ENCODE data around the gene ADH5.

The ADH5 gene

DNA sequence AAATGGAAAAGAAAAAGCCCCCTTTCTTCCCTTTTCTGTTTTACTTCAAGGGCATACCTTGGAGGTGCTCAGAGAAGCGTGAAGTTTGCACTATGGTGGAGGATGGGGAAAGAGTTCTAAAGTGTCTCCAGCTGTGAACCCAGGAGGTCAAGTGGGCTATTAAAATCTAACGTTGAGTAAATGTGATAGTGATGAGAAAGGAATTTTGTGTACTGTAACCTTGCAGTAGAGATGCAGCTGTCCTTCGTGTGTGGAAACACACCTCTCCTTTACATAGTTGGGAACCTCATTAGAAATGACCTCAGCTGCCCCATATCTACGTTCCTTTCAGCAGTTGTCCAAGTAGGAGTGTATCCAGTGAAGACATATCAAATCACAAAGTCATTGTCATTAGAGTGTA is 26.5 kb downstream of the ADH5 start:
- Histone ChIP-seq H3K4me1 (ENCODE audit: control insufficient read depth, insufficient read depth, low read length) (peaks cover 25% of the 10 kb centered on the region), H3K27me3 (replicated peaks; ENCODE audit: control insufficient read depth, insufficient read depth, low read length) (no peaks in the 10 kb centered on the region), H3K9me3 (ENCODE audit: control insufficient read depth, low read length) (no peaks in the 10 kb centered on the region), H3K9ac (ENCODE audit: low read length) (no peak overlapping the region), H3K36me3 (ENCODE audit: control insufficient read depth, insufficient read depth, low read length, severe bottlenecking) (peaks cover 39% of the 10 kb centered on the region), H3K4me3 (ENCODE audit: low read length) (no peak overlapping the region)
- no peak for DNase-seq (ENCODE audit: low read depth)

DNA sequence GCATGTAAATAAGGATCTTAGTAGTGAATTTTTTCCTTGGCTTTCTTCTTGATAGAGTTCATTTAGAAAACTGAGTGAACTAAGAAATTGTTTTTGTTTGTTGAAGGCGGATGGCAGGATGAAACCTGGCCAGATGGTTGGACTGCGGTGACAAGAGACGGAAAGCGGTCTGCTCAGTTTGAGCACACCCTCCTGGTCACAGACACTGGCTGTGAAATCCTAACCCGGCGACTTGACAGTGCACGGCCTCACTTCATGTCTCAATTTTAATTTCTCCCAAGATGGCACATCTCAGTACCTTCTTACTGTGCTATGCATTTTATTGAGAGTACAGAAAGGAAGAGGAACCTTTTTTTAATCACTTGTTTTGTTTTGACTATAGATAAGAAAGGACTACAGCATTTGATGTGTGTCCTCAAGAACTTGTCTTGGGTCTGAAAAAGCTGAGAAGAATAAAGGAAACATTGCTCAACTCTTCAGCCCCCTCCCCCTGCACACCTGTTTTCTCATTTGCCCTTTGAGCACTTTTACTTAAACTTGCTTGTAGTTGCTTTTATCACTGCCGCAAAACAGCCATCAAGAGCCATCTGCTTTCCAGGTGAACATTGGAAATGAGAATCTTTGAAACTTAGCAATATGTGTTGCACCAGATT is 27.4 kb downstream of the ADH5 start:
- Histone ChIP-seq H3K4me1 (ENCODE audit: control insufficient read depth, insufficient read depth, low read length) (peaks cover 25% of the 10 kb centered on the region), H3K9me3 (ENCODE audit: control insufficient read depth, low read length) (no peaks in the 10 kb centered on the region), H3K4me3 (ENCODE audit: low read length) (no peak overlapping the region), H3K36me3 (ENCODE audit: control insufficient read depth, insufficient read depth, low read length, severe bottlenecking) (peaks cover 29% of the 10 kb centered on the region), H3K9ac (ENCODE audit: low read length) (no peak overlapping the region), H3K27me3 (replicated peaks; ENCODE audit: control insufficient read depth, insufficient read depth, low read length) (no peaks in the 10 kb centered on the region)
- no peak for DNase-seq (ENCODE audit: low read depth)

DNA sequence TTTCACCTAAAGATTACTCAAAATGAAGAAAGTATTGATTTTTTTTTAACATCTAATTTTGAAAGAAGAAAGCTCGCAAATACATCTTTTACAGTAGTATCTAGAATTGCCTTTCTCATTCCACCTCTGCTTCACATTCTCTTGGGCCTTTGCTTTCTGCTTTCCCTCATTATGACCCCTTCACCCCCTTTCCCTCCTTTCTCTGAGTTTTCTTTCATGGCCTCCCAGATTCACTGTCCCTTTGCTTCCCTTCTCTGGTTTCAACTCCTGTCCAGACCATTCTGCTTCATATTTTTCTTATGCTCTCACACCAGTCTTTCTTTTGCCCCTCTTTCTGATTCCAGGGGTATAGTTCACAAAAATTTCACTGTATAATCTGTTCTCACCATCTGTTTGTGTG is 29.0 kb downstream of the ADH5 start:
- DNase-seq (ENCODE audit: low read depth) = no peak
- peaks cover 29% of the 10 kb centered on the region for H3K4me1 ChIP-seq (ENCODE audit: control insufficient read depth, insufficient read depth, low read length)
- H3K27me3 ChIP-seq (replicated peaks; ENCODE audit: control insufficient read depth, insufficient read depth, low read length) = no peaks in the 10 kb centered on the region
- no peak overlapping the region for H3K9ac ChIP-seq (ENCODE audit: low read length)
- H3K4me3 ChIP-seq (ENCODE audit: low read length) = peak overlapping the region; percentile 6
- peaks cover 27% of the 10 kb centered on the region for H3K36me3 ChIP-seq (ENCODE audit: control insufficient read depth, insufficient read depth, low read length, severe bottlenecking)
- H3K9me3 ChIP-seq (ENCODE audit: control insufficient read depth, low read length) = no peaks in the 10 kb centered on the region

DNA sequence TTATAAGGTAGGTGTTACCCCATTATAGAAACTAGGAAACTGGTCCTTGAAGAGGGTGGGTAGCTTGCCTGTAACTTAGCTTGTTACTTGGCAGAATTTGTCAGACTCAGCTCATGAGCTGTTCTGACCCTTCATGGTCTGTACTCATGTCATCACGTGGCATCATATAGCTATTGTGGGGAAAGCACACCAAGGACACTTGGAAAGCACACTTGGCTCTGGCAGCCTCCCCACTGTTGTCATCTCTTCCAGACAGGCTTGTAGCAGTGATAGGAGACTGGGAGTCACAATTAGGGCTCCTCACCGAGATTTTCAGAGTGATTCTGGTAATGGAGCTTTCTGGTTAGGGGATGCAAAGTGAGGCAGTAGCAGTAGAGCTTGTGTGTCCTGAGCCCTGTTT is 30.4 kb downstream of the ADH5 start:
- no peaks in the 10 kb centered on the region for H3K27me3 ChIP-seq (replicated peaks; ENCODE audit: control insufficient read depth, insufficient read depth, low read length)
- no peak overlapping the region for H3K4me3 ChIP-seq (ENCODE audit: low read length)
- DNase-seq (ENCODE audit: low read depth) = no peak
- H3K36me3 ChIP-seq (ENCODE audit: control insufficient read depth, insufficient read depth, low read length, severe bottlenecking) = peaks cover 27% of the 10 kb centered on the region
- H3K4me1 ChIP-seq (ENCODE audit: control insufficient read depth, insufficient read depth, low read length) = peaks cover 29% of the 10 kb centered on the region
- H3K9me3 ChIP-seq (ENCODE audit: control insufficient read depth, low read length) = no peaks in the 10 kb centered on the region
- H3K9ac ChIP-seq (ENCODE audit: low read length) = no peak overlapping the region

DNA sequence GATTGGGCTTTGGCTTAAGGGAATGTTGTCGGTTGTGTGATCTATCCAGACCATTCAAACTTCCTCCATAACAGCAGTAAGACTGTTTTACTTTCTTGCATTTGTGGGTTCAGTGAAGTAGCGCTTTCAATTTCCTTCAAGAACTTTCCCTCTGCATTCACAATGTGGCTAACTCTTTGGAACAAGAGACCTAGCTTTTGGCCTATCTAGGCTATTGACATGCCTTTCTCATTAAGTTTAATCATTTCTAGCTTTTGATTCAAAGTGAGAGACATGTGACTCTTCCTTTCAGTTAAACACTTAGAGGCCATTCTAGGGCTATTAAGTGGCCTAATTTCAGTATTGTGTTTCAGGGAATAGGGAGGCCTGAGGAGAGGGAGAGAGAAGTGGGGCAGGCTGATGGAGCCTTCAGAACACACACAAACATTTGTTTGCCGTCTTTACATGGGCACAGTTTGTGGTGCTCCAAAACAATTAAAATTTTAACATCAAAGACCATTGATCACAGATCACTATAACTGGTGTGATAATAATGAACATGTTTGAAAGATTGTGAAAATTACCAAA is 34.1 kb downstream of the ADH5 start:
- Histone ChIP-seq H3K9ac (ENCODE audit: low read length) (no peak overlapping the region), H3K36me3 (ENCODE audit: control insufficient read depth, insufficient read depth, low read length, severe bottlenecking) (peaks cover 33% of the 10 kb centered on the region), H3K9me3 (ENCODE audit: control insufficient read depth, low read length) (no peaks in the 10 kb centered on the region), H3K4me1 (ENCODE audit: control insufficient read depth, insufficient read depth, low read length) (peaks cover 6% of the 10 kb centered on the region), H3K27me3 (replicated peaks; ENCODE audit: control insufficient read depth, insufficient read depth, low read length) (no peaks in the 10 kb centered on the region), H3K4me3 (ENCODE audit: low read length) (no peak overlapping the region)
- no peak for DNase-seq (ENCODE audit: low read depth)

DNA sequence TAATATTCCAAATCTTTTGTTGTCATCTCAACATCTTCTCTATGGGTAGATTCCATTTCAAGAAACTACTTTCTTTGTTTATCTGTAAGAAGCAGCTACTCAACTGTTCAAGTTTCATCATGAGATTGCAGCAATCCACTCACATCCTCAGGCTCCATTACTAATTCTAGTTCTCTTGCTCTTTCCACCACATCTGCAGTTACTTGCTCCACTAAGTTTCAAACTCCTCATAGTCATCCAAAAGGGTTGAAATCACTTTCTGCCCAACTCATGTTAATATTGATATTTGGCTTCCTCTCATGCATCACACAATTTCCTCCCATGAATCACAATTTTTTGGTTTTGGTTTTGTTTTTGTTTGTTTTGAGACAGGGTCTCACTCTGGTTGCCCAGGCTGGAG is 35.7 kb downstream of the ADH5 start:
- Histone ChIP-seq H3K27me3 (replicated peaks; ENCODE audit: control insufficient read depth, insufficient read depth, low read length) (no peaks in the 10 kb centered on the region), H3K4me1 (ENCODE audit: control insufficient read depth, insufficient read depth, low read length) (peaks cover 4% of the 10 kb centered on the region), H3K4me3 (ENCODE audit: low read length) (no peak overlapping the region), H3K9ac (ENCODE audit: low read length) (no peak overlapping the region), H3K36me3 (ENCODE audit: control insufficient read depth, insufficient read depth, low read length, severe bottlenecking) (peaks cover 30% of the 10 kb centered on the region), H3K9me3 (ENCODE audit: control insufficient read depth, low read length) (no peaks in the 10 kb centered on the region)
- peak; percentile 38 for DNase-seq (ENCODE audit: low read depth)

DNA sequence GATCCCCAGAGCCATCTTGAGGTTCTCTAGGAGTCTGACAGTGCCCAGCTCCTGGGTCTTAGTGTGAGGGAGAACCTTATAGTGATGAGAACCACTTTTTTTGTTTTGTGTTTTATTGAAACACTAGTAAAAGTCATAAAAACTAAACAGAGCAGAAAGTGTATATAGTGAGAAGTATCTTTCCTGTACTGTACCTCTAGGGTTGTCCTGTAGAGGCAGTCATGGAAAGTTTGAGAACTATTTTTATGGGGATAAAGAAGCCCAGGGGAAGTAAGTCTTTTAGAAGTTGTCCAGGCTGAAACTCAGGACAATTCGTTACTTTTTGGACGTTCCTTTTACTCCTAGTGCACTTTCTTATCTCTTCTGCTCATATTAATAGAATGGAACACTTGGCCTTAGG is 40.9 kb downstream of the ADH5 start:
- H3K9me3 ChIP-seq (ENCODE audit: control insufficient read depth, low read length) = no peaks in the 10 kb centered on the region
- H3K4me3 ChIP-seq (ENCODE audit: low read length) = no peak overlapping the region
- H3K4me1 ChIP-seq (ENCODE audit: control insufficient read depth, insufficient read depth, low read length) = no peaks in the 10 kb centered on the region
- H3K27me3 ChIP-seq (replicated peaks; ENCODE audit: control insufficient read depth, insufficient read depth, low read length) = no peaks in the 10 kb centered on the region
- H3K9ac ChIP-seq (ENCODE audit: low read length) = no peak overlapping the region
- H3K36me3 ChIP-seq (ENCODE audit: control insufficient read depth, insufficient read depth, low read length, severe bottlenecking) = peaks cover 41% of the 10 kb centered on the region
- no peak for DNase-seq (ENCODE audit: low read depth)

DNA sequence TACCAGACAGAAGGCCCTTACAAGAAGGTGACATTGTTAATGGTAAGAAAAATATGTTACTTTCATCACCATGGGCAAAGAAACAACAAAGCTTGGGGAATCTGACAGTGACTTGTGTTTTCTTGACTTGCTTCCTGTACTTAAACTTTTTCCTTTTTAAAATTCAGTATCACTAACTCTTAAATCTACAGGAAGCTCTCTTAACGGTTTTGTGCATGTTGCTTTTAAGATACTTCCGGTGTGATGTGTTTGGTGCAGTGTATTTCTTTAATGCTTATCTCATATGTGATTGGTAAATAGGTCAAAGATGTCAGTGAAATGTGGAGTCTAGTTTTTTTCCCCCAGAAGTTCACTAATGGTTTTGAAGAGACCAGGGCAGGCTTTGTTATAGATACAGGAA is 45.2 kb downstream of the ADH5 start:
- peaks cover 29% of the 10 kb centered on the region for H3K36me3 ChIP-seq (ENCODE audit: control insufficient read depth, insufficient read depth, low read length, severe bottlenecking)
- DNase-seq (ENCODE audit: low read depth) = no peak

DNA sequence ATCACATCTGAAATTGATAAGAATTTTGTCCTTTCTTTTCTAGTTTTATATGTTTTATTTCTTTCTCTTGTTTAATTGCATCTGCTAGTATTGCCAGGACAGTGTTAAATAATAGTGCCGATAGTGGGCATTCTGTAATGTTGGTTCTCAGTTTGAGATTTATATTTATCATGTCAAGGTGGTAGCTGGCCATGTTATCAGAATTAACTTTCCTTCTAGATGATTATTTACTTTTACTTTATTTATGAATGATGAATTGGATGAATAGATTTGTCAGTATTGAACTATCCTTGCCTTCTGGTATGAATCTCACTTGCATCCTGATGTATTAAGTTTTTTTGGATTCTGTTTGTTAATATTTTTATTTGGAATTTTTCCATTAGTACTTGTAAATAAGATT is 50.4 kb downstream of the ADH5 start:
- Histone ChIP-seq H3K27me3 (replicated peaks; ENCODE audit: control insufficient read depth, insufficient read depth, low read length) (no peaks in the 10 kb centered on the region), H3K36me3 (ENCODE audit: control insufficient read depth, insufficient read depth, low read length, severe bottlenecking) (peaks cover 20% of the 10 kb centered on the region), H3K4me1 (ENCODE audit: control insufficient read depth, insufficient read depth, low read length) (no peaks in the 10 kb centered on the region), H3K9me3 (ENCODE audit: control insufficient read depth, low read length) (peaks cover 12% of the 10 kb centered on the region), H3K4me3 (ENCODE audit: low read length) (peak overlapping the region; percentile 24), H3K9ac (ENCODE audit: low read length) (no peak overlapping the region)
- no peak for DNase-seq (ENCODE audit: low read depth)

More for the DNA sequence above, 45.2 kb downstream of the ADH5 start:
- H3K27me3 ChIP-seq (replicated peaks; ENCODE audit: control insufficient read depth, insufficient read depth, low read length) = no peaks in the 10 kb centered on the region
- H3K4me1 ChIP-seq (ENCODE audit: control insufficient read depth, insufficient read depth, low read length) = no peaks in the 10 kb centered on the region
- no peak overlapping the region for H3K4me3 ChIP-seq (ENCODE audit: low read length)
- peaks cover 6% of the 10 kb centered on the region for H3K9me3 ChIP-seq (ENCODE audit: control insufficient read depth, low read length)
- H3K9ac ChIP-seq (ENCODE audit: low read length) = no peak overlapping the region

DNA sequence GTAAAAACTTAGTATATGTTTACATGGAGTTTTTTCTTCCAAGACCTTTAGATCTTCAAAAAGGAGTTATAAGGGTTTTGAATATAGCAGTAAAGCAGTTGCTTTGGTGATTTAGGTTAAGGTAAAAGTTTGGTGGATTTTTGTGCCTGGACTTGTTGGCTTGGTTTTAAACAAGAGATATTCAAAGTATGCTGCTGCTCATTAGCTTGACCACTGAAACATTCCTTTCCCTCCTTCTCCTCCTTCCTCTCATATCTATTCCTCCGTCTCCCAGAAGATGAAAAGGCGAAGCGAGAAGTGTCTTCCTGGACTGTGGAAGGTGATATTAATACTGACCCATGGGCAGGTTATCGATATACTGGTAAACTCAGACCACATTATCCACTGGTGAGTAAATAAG is 54.6 kb downstream of the ADH5 start:
- peaks cover 12% of the 10 kb centered on the region for H3K36me3 ChIP-seq (ENCODE audit: control insufficient read depth, insufficient read depth, low read length, severe bottlenecking)
- no peak overlapping the region for H3K9ac ChIP-seq (ENCODE audit: low read length)
- peak; percentile 32 for DNase-seq (ENCODE audit: low read depth)

DNA sequence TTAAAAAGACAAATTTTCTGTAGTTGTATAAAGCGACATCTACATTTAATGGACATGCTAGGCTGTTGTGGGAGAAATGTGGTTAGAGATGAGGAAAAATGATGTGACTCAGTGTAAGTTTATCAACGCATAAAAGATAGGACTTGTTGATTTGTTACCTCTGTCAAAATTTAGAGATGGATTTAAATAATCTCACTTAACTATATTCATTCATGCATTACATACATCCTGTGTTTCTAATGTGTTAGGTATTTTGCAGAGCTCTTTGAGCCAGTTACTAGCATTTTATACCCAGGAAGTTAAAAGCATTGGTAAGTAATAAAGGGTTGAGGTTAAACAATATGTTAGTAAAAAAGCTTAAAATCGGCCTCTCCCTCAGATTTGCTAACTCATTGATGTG is 58.7 kb downstream of the ADH5 start:
- no peaks in the 10 kb centered on the region for H3K27me3 ChIP-seq (replicated peaks; ENCODE audit: control insufficient read depth, insufficient read depth, low read length)
- H3K36me3 ChIP-seq (ENCODE audit: control insufficient read depth, insufficient read depth, low read length, severe bottlenecking) = peaks cover 4% of the 10 kb centered on the region
- no peaks in the 10 kb centered on the region for H3K9me3 ChIP-seq (ENCODE audit: control insufficient read depth, low read length)
- H3K9ac ChIP-seq (ENCODE audit: low read length) = no peak overlapping the region
- H3K4me3 ChIP-seq (ENCODE audit: low read length) = no peak overlapping the region
- peaks cover 14% of the 10 kb centered on the region for H3K4me1 ChIP-seq (ENCODE audit: control insufficient read depth, insufficient read depth, low read length)
- DNase-seq (ENCODE audit: low read depth) = no peak

More for the DNA sequence above, 54.6 kb downstream of the ADH5 start:
- H3K4me3 ChIP-seq (ENCODE audit: low read length) = no peak overlapping the region
- no peaks in the 10 kb centered on the region for H3K27me3 ChIP-seq (replicated peaks; ENCODE audit: control insufficient read depth, insufficient read depth, low read length)
- H3K9me3 ChIP-seq (ENCODE audit: control insufficient read depth, low read length) = peaks cover 12% of the 10 kb centered on the region
- peaks cover 4% of the 10 kb centered on the region for H3K4me1 ChIP-seq (ENCODE audit: control insufficient read depth, insufficient read depth, low read length)

Measured in adipocyte (in vitro differentiated cells).